Liver (tissue), 9 donors: ENCODE data around the gene TNFRSF1B. TPM values are rescaled to one million over a fixed set of nuclear protein-coding genes. Genes with fewer than 3 reads are reported as not detected.

Source experiments
- DNase-seq: peaks from one replicate; pipeline ENCODE4 v3.0.0-alpha.2; 2017; ENCODE audit warnings: low spot score
- H3K27ac ChIP-seq, 2 donors: one replicate each; pipeline ENCODE4 v1.7.0; 2013; ENCODE audit warnings: inconsistent platforms in 2 of 2, low read length in 2 of 2, control low read depth in 1 of 2, low read depth in 1 of 2, mild to moderate bottlenecking in 1 of 2
- H3K27me3 ChIP-seq, 4 donors: one replicate each; pipeline versions ENCODE4 v1.6.1 to v1.7.0; 2013; ENCODE audit warnings: low read length in 3 of 4, inconsistent platforms in 1 of 4, mild to moderate bottlenecking in 1 of 4, moderate library complexity in 1 of 4; ENCODE audit not compliant: control insufficient read depth in 4 of 4, insufficient read depth in 4 of 4
- H3K36me3 ChIP-seq, 4 donors: one replicate each; pipeline versions ENCODE4 v1.6.1 to v1.7.0; 2013; ENCODE audit warnings: low read length in 3 of 4, mild to moderate bottlenecking in 3 of 4, low read depth in 1 of 4, moderate library complexity in 1 of 4; ENCODE audit not compliant: control insufficient read depth in 4 of 4, insufficient read depth in 3 of 4
- H3K4me1 ChIP-seq, 4 donors: one replicate each; pipeline versions ENCODE4 v1.6.1 to v1.7.0; 2013; ENCODE audit warnings: low read length in 3 of 4, mild to moderate bottlenecking in 3 of 4, moderate library complexity in 1 of 4; ENCODE audit not compliant: control insufficient read depth in 4 of 4, insufficient read depth in 4 of 4
- H3K4me3 ChIP-seq, 3 donors: one replicate each; pipeline versions ENCODE4 v1.6.1 to v1.7.0; 2013; ENCODE audit warnings: low read length in 3 of 3, control low read depth in 1 of 3, low read depth in 1 of 3, mild to moderate bottlenecking in 1 of 3
- H3K9ac ChIP-seq, 2 donors: one replicate each; pipeline ENCODE4 v1.7.0; 2013; ENCODE audit warnings: low read length in 2 of 2, mild to moderate bottlenecking in 2 of 2, moderate library complexity in 2 of 2, control low read depth in 1 of 2, low read depth in 1 of 2
- H3K9me3 ChIP-seq, 4 donors: one replicate each; pipeline versions ENCODE4 v1.6.1 to v1.7.0; 2013; ENCODE audit warnings: low read length in 3 of 4; ENCODE audit not compliant: control insufficient read depth in 4 of 4
- ATF3 ChIP-seq: IDR thresholded peaks from 2 replicates; pipeline ENCODE4 v1.6.1; 2016; ENCODE audit warnings: antibody characterized with exemption
- CTCF ChIP-seq: fragments of 150-350 bp; IDR thresholded peaks from 2 replicates; pipeline ENCODE4 v1.5.1; 2017; ENCODE audit warnings: improper control_type of control experiment, low read depth, low read length; ENCODE audit not compliant: missing input control
- EGR1 ChIP-seq, 2 donors: IDR thresholded peaks; 2 replicates each; pipeline ENCODE4 v1.6.1; 2016 to 2018; ENCODE audit warnings: antibody characterized with exemption in 2 of 2, low read depth in 2 of 2
- FOXA1 ChIP-seq: IDR thresholded peaks from 2 replicates; pipeline ENCODE4 v1.6.1; 2016; ENCODE audit warnings: antibody characterized with exemption
- FOXA2 ChIP-seq: IDR thresholded peaks from 2 replicates; pipeline ENCODE4 v1.6.1; 2016; ENCODE audit warnings: antibody characterized with exemption
- GABPA ChIP-seq, 2 donors: IDR thresholded peaks in 1 of 2; conservative IDR thresholded peaks in 1 of 2; 2 replicates each; pipeline ENCODE4 v1.6.1; 2016; ENCODE audit warnings: antibody characterized with exemption in 2 of 2, mild to moderate bottlenecking in 1 of 2, moderate library complexity in 1 of 2
- HNF4A ChIP-seq, 2 donors: conservative IDR thresholded peaks; 2 replicates each; pipeline ENCODE4 v1.6.1; 2016; ENCODE audit warnings: antibody characterized with exemption in 2 of 2, mild to moderate bottlenecking in 2 of 2
- HNF4G ChIP-seq: IDR thresholded peaks from 2 replicates; pipeline ENCODE4 v1.6.1; 2016; ENCODE audit warnings: antibody characterized with exemption
- JUND ChIP-seq, 2 donors: IDR thresholded peaks; 2 replicates each; pipeline ENCODE4 v1.6.1; 2016; ENCODE audit warnings: antibody characterized with exemption in 2 of 2
- MAX ChIP-seq: IDR thresholded peaks from 2 replicates; pipeline ENCODE4 v1.6.1; 2016; ENCODE audit warnings: antibody characterized with exemption
- NR2F2 ChIP-seq: IDR thresholded peaks from 2 replicates; pipeline ENCODE4 v1.6.1; 2016; ENCODE audit warnings: antibody characterized with exemption
- RAD21 ChIP-seq, 2 donors: IDR thresholded peaks; 2 replicates each; pipeline ENCODE4 v1.6.1; 2016; ENCODE audit warnings: antibody characterized with exemption in 2 of 2, mild to moderate bottlenecking in 2 of 2
- REST ChIP-seq: IDR thresholded peaks from 2 replicates; pipeline ENCODE4 v1.6.1; 2016; ENCODE audit warnings: antibody characterized with exemption, mild to moderate bottlenecking
- SP1 ChIP-seq: IDR thresholded peaks from 2 replicates; pipeline ENCODE4 v1.6.1; 2018; ENCODE audit warnings: antibody characterized with exemption, mild to moderate bottlenecking
- TAF1 ChIP-seq: conservative IDR thresholded peaks from 2 replicates; pipeline ENCODE4 v1.6.1; 2016; ENCODE audit warnings: antibody characterized with exemption, mild to moderate bottlenecking
- YY1 ChIP-seq: IDR thresholded peaks from 2 replicates; pipeline ENCODE4 v1.6.1; 2016; ENCODE audit warnings: antibody characterized with exemption, mild to moderate bottlenecking
- ZBTB33 ChIP-seq: IDR thresholded peaks from 2 replicates; pipeline ENCODE4 v1.6.1; 2016; ENCODE audit warnings: antibody characterized with exemption
- WGBS: extraction: QIAGEN DNeasy Blood & Tissue Kit; methylation state at CpG from one replicate; pipeline ENCODE4 v1.1.7; 2013; 5-methylcytosine and 5-hydroxymethylcytosine counted together
- polyA plus RNA-seq, 2 donors: library from polyadenylated mRNA; stranded (reverse) in 1 of 2; unstranded in 1 of 2; fragments of 200-250 nt in 1 of 2; fragments of >200 nt in 1 of 2; fragmentation: Nextera tagmentation in 1 of 2; extraction: Ambion mirVana in 1 of 2; gene quantifications; one replicate each; pipeline versions ENCODE4 v1.2.1 to v1.2.3, GENCODE V29; 2013 to 2015
- total RNA-seq, 2 donors: library from RNA; depleted of rRNA; stranded (reverse); fragments of >200 nt; gene quantifications; one replicate each; pipeline ENCODE4 v1.2.3, GENCODE V29; 2014
- donor health status: healthy.
- donor health status: healthy.
- donor health status: healthy.
- donor health status: healthy.
- donor health status: healthy.

TNFRSF1B gene
- total and polyA plus RNA-seq, 4 donors: 7.2 to 19.6 (median 16.5) TPM

- TF ChIP-seq RAD21 (IDR thresholded peaks at IDR 0.05) (peak in 1 of 2 donors; percentile 51), CTCF (peak; percentile 96), NR2F2 (no peak), ZBTB33 (no peak), EGR1 (IDR thresholded peaks at IDR 0.05; ENCODE audit: low read depth in 2 of 2) (no peak)
- peaks cover 7 to 19% (median 14%) of the 10 kb centered on the region in 4 donors for H3K4me1 ChIP-seq
- under 1% methylated on average over 77 of the region's 77 CpGs for WGBS
Measured at GRCh38 chr1:12229835-12230548, 63.2 kb downstream of the TNFRSF1B start, which contains the start of gene VPS13D. TSS of gene VPS13D (plus strand) at chr1:12230030. CDS start at chr1:12234267, 4,237 bp downstream.

GRCh38 chr1:12230549-12231275, 63.9 kb downstream of the TNFRSF1B start:
- Histone ChIP-seq H3K27ac (peak overlapping the region; percentile 92 to 95), H3K9me3 (no peaks in the 10 kb centered on the region), H3K9ac (peak overlapping the region; percentile 27 to 88), H3K4me3 (peak overlapping the region; percentile 91 to 100 (median 94)), H3K36me3 (peaks cover 0 to 6% (median 4%) of the 10 kb centered on the region in 4 donors), H3K27me3 (no peaks in the 10 kb centered on the region), H3K4me1 (peaks cover 7 to 19% (median 14%) of the 10 kb centered on the region in 4 donors)
- WGBS: under 1% methylated on average over 36 of the region's 36 CpGs
- DNase-seq: peak; percentile 44
- no peak for TF ChIP-seq JUND (IDR thresholded peaks at IDR 0.05)
- TF ChIP-seq YY1: peak; percentile 67
- peak; percentile 18 to 53 for TF ChIP-seq HNF4A (conservative IDR thresholded peaks at IDR 0.05)
- no peak for TF ChIP-seq FOXA2
- TF ChIP-seq ATF3: no peak
- no peak for TF ChIP-seq TAF1
- no peak for TF ChIP-seq RAD21 (IDR thresholded peaks at IDR 0.05)
- TF ChIP-seq GABPA (IDR thresholded peaks at IDR 0.05 in 1 of 2, conservative IDR thresholded peaks at IDR 0.05 in 1 of 2): no peak
- TF ChIP-seq SP1: peak; percentile 52
- TF ChIP-seq HNF4G: no peak
- peak; percentile 29 for TF ChIP-seq MAX
- TF ChIP-seq CTCF: no peak
- TF ChIP-seq EGR1 (IDR thresholded peaks at IDR 0.05; ENCODE audit: low read depth in 2 of 2): no peak
- no peak for TF ChIP-seq REST
- TF ChIP-seq ZBTB33: no peak
- TF ChIP-seq FOXA1: no peak
- TF ChIP-seq NR2F2: peak; percentile 23

More at GRCh38 chr1:12229835-12230548, 63.2 kb downstream of the TNFRSF1B start, which contains the start of gene VPS13D:
- H3K4me3 ChIP-seq: peak within 1 kb of the TSS; percentile 91 to 100 (median 94)
- H3K27ac ChIP-seq: peak within 1 kb of the TSS; percentile 92 to 95
- H3K36me3 ChIP-seq: peaks cover 0 to 5% (median under 1%) of the 10 kb centered on the region in 4 donors
- H3K9me3 ChIP-seq: no peaks in the 10 kb centered on the region
- no peaks in the 10 kb centered on the region for H3K27me3 ChIP-seq
- H3K9ac ChIP-seq: peak within 1 kb of the TSS; percentile 2 to 88
- DNase-seq: peak; percentile 87
